Neuron (in vitro differentiated cells): ENCODE data around the gene POC1B.

Source experiments
- H2AFZ ChIP-seq: one replicate; pipeline ENCODE4 v1.6.1; 2013; ENCODE audit warnings: low read depth, mild to moderate bottlenecking, inconsistent platforms, low read length, moderate library complexity
- H3K27me3 ChIP-seq: one replicate; pipeline ENCODE4 v1.6.1; 2013; ENCODE audit warnings: low read length; ENCODE audit not compliant: insufficient read depth
- H3K36me3 ChIP-seq: one replicate; pipeline ENCODE4 v1.6.1; 2013; ENCODE audit warnings: low read length; ENCODE audit not compliant: insufficient read depth
- H3K4me1 ChIP-seq: one replicate; pipeline ENCODE4 v1.6.1; 2013; ENCODE audit warnings: low read length; ENCODE audit not compliant: insufficient read depth
- H3K4me3 ChIP-seq: 2 replicates; pipeline ENCODE4 v1.5.1; 2013; ENCODE audit warnings: mild to moderate bottlenecking, low read length, moderate library complexity
- H3K9me3 ChIP-seq: one replicate; pipeline ENCODE4 v1.6.1; 2013; ENCODE audit warnings: low read length

The POC1B gene

DNA sequence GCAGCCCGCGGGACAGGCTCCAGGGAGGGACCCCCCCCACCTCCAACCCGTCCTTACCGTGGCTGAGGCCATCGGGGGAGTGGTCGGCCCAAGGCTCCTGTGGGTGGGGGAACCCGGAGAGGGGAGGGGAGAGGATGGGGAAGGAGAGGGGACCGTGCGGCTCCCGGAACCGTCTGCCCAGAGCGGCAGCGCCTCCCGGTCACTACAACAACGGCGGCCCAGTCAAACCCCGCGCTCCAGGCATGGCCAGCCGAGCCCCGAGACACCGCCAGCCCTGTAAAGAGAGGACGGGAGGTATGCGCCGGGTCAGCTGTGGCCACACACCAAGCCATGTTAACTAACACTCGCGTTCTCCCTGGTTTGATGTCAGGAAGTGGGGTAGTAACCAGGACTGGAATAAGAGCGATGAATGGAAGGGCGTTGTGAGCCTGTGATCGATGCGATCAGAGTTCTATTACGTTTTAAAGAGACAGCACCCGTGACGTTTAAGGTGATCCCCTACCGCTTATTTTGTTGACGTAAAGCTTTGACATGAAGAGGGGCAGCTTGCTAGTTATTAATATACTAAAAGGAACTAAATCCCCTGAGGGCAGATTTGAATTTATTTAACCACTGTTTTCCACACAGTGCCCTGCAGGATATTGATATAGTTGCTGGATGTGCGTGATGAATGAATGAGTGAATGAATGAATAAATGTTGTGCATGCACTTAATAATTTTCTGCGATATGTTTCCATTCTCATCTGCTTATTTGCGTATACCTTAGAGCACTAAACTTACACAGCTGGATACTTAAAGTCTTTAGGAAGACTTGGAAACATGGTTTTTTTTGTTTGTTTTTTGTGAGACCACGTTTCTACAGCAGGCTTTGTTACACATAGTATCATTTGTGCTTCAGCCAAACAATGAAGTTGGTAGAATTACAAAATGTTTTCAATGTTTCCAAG is at the start of gene POC1B:
Gene POC1B, minus strand, starts transcription at position 224 of the 947 bp plus-strand sequence. Its CDS starts 152 bp downstream, at position 72.
- peaks cover 5% of the 10 kb centered on the region for H3K36me3 ChIP-seq
- H3K4me1 ChIP-seq, result peaks cover 11% of the 10 kb centered on the region
- no peaks in the 10 kb centered on the region for H3K9me3 ChIP-seq
- peak within 1 kb of the TSS; percentile 93 for H2AFZ ChIP-seq
- H3K4me3 ChIP-seq, result peak within 1 kb of the TSS; percentile 72
- no peaks in the 10 kb centered on the region for H3K27me3 ChIP-seq

DNA sequence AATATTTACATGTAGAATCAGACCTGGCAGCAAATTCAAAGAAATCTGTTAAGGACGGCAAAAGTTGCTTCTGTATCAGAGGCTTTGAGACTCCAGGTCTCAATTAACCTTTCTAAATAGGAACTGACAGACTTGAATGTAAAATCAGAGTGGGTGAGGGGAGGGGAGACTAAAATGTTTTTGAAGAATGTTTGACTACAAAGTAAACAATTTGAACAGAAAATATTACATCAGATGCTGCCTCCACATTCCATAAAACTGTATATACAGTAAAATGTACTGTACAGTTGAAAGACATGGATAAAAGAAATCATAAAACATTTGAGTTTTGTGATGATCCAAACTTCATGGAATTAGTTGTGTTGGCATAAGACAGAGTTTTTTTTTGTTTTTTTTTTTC is 49.5 kb upstream of the POC1B start:
- no peaks in the 10 kb centered on the region for H3K36me3 ChIP-seq
- H3K27me3 ChIP-seq, result no peaks in the 10 kb centered on the region
- no peak overlapping the region for H2AFZ ChIP-seq
- peaks cover 7% of the 10 kb centered on the region for H3K4me1 ChIP-seq
- no peak overlapping the region for H3K4me3 ChIP-seq
- no peaks in the 10 kb centered on the region for H3K9me3 ChIP-seq

DNA sequence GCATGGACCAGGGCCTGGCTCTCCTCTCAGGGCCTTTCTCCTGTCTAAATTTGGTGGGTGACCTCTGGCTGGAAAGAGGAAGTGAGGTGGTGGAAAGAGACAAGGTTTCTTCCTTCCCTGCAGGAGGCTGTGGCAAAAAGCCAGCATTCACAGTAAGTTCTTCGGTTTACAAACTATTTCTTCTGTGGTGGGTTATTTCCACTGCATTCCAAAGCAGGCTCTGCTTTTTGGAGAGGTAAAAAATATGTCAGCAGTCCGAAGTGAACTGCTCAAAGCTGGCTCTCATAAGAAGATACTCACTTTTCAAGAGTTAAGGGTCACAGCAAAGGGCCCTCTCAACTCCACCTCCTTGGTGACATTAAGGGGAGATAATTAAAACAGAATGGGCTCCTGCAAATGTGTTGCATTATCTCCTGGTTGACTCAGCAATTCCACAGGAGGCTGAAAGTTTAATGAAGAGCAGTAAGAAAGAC is 48.9 kb upstream of the POC1B start:
- Histone ChIP-seq H3K4me1 (peaks cover 7% of the 10 kb centered on the region), H3K9me3 (no peaks in the 10 kb centered on the region), H2AFZ (peak overlapping the region; percentile 6), H3K27me3 (no peaks in the 10 kb centered on the region), H3K4me3 (no peak overlapping the region), H3K36me3 (no peaks in the 10 kb centered on the region)

GRCh38 chr12:89573051-89573810 is 47.4 kb upstream of the POC1B start:
- no peak overlapping the region for H2AFZ ChIP-seq
- no peaks in the 10 kb centered on the region for H3K9me3 ChIP-seq
- peaks cover 7% of the 10 kb centered on the region for H3K4me1 ChIP-seq
- H3K36me3 ChIP-seq, result no peaks in the 10 kb centered on the region
- H3K27me3 ChIP-seq, result no peaks in the 10 kb centered on the region
- H3K4me3 ChIP-seq, result no peak overlapping the region

DNA sequence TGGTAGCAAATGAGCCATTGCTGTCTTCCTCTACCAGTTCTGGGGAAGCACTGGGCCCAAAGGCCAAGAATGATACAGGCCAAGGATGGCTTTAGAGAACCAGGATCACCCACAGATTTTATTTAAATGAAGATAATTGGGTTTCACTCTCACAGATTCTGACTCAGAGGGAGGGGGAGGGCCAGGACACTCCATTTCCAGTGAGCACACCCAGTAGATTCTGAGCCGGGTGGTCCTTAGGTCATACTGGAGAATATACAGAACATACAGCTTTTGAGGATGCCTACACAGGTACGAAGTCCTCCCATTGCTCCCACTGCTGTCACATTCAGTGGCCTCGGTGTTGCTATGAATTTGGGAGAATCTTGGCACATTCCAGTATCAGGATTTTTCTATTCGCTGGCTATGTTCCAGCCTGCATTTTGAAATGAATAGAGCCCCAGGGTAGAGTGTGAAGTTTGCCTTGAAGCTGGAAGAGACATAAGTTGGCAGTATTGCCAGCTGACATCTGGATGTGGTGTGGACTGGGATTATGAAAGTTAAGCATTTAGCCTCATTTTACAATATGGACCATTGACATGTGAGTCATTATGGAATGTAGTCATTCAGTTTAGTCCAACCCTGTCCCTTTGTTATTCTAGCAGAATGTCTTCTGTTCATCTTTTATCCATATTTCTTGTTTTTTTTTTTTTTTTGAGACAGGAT is 45.8 kb upstream of the POC1B start:
- no peak overlapping the region for H3K4me3 ChIP-seq
- H2AFZ ChIP-seq, result no peak overlapping the region
- H3K27me3 ChIP-seq, result no peaks in the 10 kb centered on the region
- H3K36me3 ChIP-seq, result no peaks in the 10 kb centered on the region
- H3K4me1 ChIP-seq, result peaks cover 7% of the 10 kb centered on the region
- no peaks in the 10 kb centered on the region for H3K9me3 ChIP-seq

- no peaks in the 10 kb centered on the region for H3K4me1 ChIP-seq
- H3K4me3 ChIP-seq, result no peak overlapping the region
- H3K27me3 ChIP-seq, result no peaks in the 10 kb centered on the region
- H3K9me3 ChIP-seq, result no peaks in the 10 kb centered on the region
- no peaks in the 10 kb centered on the region for H3K36me3 ChIP-seq
- no peak overlapping the region for H2AFZ ChIP-seq
These were observed 42.6 kb upstream of the POC1B start for GRCh38 chr12:89568484-89568883.

GRCh38 chr12:89567691-89568239 is 41.9 kb upstream of the POC1B start:
- H2AFZ ChIP-seq, result no peak overlapping the region
- H3K9me3 ChIP-seq, result no peaks in the 10 kb centered on the region
- H3K4me3 ChIP-seq, result no peak overlapping the region
- H3K36me3 ChIP-seq, result no peaks in the 10 kb centered on the region
- H3K27me3 ChIP-seq, result no peaks in the 10 kb centered on the region
- no peaks in the 10 kb centered on the region for H3K4me1 ChIP-seq

DNA sequence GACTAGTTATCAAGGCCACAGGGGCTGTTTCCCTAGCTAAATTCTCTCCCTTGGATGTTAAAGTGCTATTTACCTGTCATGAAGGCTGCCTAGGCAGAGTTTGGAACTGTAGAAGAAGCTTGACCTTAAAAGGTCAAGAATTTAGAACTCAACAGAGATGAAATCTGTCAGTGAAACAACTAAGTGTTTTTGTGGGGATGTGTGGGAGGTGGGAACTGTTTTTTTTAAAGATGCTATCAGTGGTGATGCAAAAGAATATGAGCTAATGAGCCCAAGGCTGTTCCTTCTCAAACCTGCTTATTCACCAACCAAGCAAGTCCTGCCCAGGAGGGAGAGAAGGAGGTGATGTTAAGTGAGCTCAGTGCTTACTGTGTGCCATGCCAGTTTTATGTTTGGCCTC is 40.8 kb upstream of the POC1B start:
- Histone ChIP-seq H3K36me3 (no peaks in the 10 kb centered on the region), H3K9me3 (no peaks in the 10 kb centered on the region), H3K27me3 (no peaks in the 10 kb centered on the region), H3K4me1 (no peaks in the 10 kb centered on the region), H2AFZ (no peak overlapping the region), H3K4me3 (no peak overlapping the region)

DNA sequence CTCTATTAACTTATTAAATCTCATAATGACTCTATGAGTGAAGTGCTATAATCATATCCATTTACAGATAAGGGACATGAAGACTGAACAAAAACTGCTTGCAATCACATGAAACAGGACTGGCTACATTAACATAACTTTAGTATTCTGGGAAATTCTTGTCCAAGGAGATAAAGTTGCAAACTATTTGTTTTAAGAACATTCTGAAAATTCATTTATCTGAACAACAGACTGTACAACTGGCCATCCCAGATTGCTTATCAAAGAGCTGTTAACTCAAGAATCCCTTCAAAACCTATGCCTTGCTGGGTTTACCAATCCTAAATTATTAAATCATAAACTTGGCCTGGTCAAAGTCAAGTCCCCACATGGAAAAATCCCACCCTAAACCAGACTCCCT is 39.2 kb upstream of the POC1B start:
- Histone ChIP-seq H3K27me3 (no peaks in the 10 kb centered on the region), H3K4me1 (no peaks in the 10 kb centered on the region), H3K36me3 (no peaks in the 10 kb centered on the region), H3K9me3 (no peaks in the 10 kb centered on the region), H2AFZ (no peak overlapping the region), H3K4me3 (no peak overlapping the region)

DNA sequence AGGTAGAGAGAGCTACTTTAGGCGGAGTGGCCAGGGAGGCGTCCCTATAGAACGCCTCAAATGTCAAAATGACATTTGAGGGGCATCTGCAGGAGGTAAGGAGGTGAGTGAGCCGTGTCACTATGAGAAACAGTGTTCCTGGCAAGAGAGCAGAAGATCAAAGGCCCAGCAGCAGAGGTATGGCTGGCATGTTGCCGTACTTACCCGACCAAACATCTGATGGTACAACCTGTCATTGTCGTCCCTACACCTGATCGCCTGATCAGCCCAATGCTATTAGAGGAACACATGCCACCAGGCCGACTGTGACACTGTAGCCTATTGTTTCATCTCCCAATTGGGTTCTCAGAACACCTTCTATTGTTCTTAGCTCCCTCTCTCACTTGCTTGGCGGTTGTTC is 33.9 kb upstream of the POC1B start:
- H3K27me3 ChIP-seq, result no peaks in the 10 kb centered on the region
- H3K4me1 ChIP-seq, result no peaks in the 10 kb centered on the region

DNA sequence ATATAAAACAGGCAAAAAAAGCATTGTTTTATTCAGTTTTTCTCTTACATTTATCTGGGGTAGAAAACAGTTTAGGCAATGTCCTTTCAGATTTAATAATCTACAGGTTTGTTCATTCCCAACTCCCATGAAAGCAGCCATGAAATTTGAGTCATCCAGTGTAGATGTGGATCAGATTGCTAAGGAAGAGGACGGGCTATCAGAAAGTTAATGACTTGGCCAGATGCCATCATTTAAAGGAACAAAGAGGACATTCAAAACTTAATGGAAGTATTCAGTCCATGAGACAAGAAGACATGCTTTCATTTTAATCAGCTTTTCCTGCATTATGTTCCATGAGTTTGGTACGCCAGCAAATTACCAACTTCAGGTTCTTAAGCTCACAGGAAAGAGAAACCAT is 31.1 kb upstream of the POC1B start:
- Histone ChIP-seq H3K36me3 (no peaks in the 10 kb centered on the region), H3K27me3 (no peaks in the 10 kb centered on the region), H2AFZ (no peak overlapping the region), H3K4me3 (no peak overlapping the region), H3K4me1 (no peaks in the 10 kb centered on the region), H3K9me3 (no peaks in the 10 kb centered on the region)

More for the DNA sequence above, 33.9 kb upstream of the POC1B start:
- Histone ChIP-seq H3K9me3 (no peaks in the 10 kb centered on the region), H3K36me3 (no peaks in the 10 kb centered on the region), H3K4me3 (no peak overlapping the region), H2AFZ (no peak overlapping the region)

DNA sequence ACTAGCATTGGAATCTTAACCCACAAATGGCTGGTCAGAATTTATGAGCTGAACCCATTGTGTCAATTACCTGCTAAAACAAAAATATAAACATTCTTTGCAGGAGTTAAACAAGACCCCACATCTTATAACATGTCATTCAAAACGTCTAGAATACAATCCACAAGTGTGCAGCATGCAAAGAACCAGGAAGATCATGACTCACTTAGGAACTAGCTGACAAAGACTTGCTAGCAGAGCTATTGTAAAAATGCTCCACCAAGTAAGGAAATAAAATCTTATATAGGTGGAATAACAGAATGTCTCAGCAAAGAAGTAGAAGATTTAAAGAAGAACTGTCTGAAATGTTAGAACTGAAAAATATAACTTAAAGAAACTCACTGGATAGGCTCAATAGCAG is 26.5 kb upstream of the POC1B start:
- no peaks in the 10 kb centered on the region for H3K36me3 ChIP-seq
- no peaks in the 10 kb centered on the region for H3K4me1 ChIP-seq
- no peak overlapping the region for H2AFZ ChIP-seq
- H3K9me3 ChIP-seq, result no peaks in the 10 kb centered on the region
- no peaks in the 10 kb centered on the region for H3K27me3 ChIP-seq
- H3K4me3 ChIP-seq, result no peak overlapping the region
